Left lung (tissue), 10 donors: Measurements from ENCODE around the gene DLST. TPM values are rescaled to one million over a fixed set of nuclear protein-coding genes. Genes with fewer than 3 reads are reported as not detected.
"Not testable (repeated sequence)": the region's sequence is repeated elsewhere in the genome, so short reads cannot be mapped to it uniquely, and the experiment has no call there.

Source experiments
- ATAC-seq: fragments of 200-7000 bp; cut with Tn5 transposase; one replicate; pipeline ENCODE4 v1.9.1; 2020; ENCODE audit warnings: moderate library complexity
- DNase-seq, 4 donors: peaks; one replicate each; pipeline ENCODE4 v3.0.0-alpha.2; 2013 to 2020
- H3K27ac ChIP-seq, 2 donors: fragments of 200-600 bp; sonication (generic) in 1 of 2; one replicate each; pipeline versions ENCODE4 v1.5.0 to v1.8.0; 2020 to 2021
- H3K27me3 ChIP-seq, 2 donors: fragments of 200-600 bp; sonication (generic) in 1 of 2; one replicate each; pipeline versions ENCODE4 v1.5.0 to v1.8.0; 2020 to 2021
- H3K36me3 ChIP-seq, 2 donors: fragments of 200-600 bp; sonication (generic) in 1 of 2; one replicate each; pipeline versions ENCODE4 v1.5.0 to v1.8.0; 2020 to 2021
- H3K4me1 ChIP-seq, 2 donors: fragments of 200-600 bp; one replicate each; pipeline ENCODE4 v1.8.0; 2021
- H3K4me3 ChIP-seq, 2 donors: fragments of 200-600 bp; sonication (generic) in 1 of 2; one replicate each; pipeline versions ENCODE4 v1.5.0 to v1.8.0; 2020 to 2021; ENCODE audit warnings: mild to moderate bottlenecking in 1 of 2
- H3K9me3 ChIP-seq, 2 donors: fragments of 200-600 bp; sonication (generic) in 1 of 2; one replicate each; pipeline versions ENCODE4 v1.5.0 to v1.8.0; 2020 to 2021
- intact Hi-C, 2 donors: fragments of 100-400 bp; cut with DNase I; formaldehyde crosslinking; loops; one replicate each; pipeline versions ENCODE4 v1.11.2 to v1.14.2; 2022
- polyA plus RNA-seq, 6 donors: library from polyadenylated mRNA; unstranded; fragments of 120-200 nt; gene quantifications; one replicate each; pipeline ENCODE4 v1.2.1, GENCODE V29; 2013; ENCODE audit not compliant: insufficient read length in 6 of 6
- total RNA-seq, 2 donors: library from RNA; stranded (reverse); fragmentation: NEBNext Ultra II Directional; extraction: Animal tissue kit (Norgen Biotek cat#: 25700); gene quantifications; one replicate each; pipeline ENCODE4 v1.2.1, GENCODE V29; 2021
- TF ChIP-seq, protein P1 (sequence below), 2 donors: fragments of 200-600 bp; sonication (generic) in 1 of 2; IDR thresholded peaks; one replicate each; pipeline versions ENCODE4 v1.5.0 to v1.8.0; 2021; ENCODE audit warnings: antibody characterized with exemption in 2 of 2
- donor health status: DM: no; HTN: yes; CAD: no.
- donor health status: DM: no; HTN: no; CAD: no.

The DLST gene
- total and polyA plus RNA-seq, 8 donors = 88.3 to 104 (median 96.3) TPM

- H3K36me3 ChIP-seq = no peaks in the 10 kb centered on the region
- H3K27me3 ChIP-seq = no peaks in the 10 kb centered on the region
- no peak overlapping the region for H3K27ac ChIP-seq
- no peak overlapping the region for H3K4me3 ChIP-seq
- ATAC-seq (no peak), DNase-seq (no peak)
- TF ChIP-seq, protein P1, sequence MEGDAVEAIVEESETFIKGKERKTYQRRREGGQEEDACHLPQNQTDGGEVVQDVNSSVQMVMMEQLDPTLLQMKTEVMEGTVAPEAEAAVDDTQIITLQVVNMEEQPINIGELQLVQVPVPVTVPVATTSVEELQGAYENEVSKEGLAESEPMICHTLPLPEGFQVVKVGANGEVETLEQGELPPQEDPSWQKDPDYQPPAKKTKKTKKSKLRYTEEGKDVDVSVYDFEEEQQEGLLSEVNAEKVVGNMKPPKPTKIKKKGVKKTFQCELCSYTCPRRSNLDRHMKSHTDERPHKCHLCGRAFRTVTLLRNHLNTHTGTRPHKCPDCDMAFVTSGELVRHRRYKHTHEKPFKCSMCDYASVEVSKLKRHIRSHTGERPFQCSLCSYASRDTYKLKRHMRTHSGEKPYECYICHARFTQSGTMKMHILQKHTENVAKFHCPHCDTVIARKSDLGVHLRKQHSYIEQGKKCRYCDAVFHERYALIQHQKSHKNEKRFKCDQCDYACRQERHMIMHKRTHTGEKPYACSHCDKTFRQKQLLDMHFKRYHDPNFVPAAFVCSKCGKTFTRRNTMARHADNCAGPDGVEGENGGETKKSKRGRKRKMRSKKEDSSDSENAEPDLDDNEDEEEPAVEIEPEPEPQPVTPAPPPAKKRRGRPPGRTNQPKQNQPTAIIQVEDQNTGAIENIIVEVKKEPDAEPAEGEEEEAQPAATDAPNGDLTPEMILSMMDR (IDR thresholded peaks at IDR 0.05) = no peak
- intact Hi-C loops = no loop called here
- H3K9me3 ChIP-seq = no peaks in the 10 kb centered on the region
- H3K4me1 ChIP-seq = peaks cover 0 to 19% of the 10 kb centered on the region in 2 donors
Measured at GRCh38 chr14:74929242-74929641, 47.5 kb downstream of the DLST start.

GRCh38 chr14:74931744-74932143 is 50.0 kb downstream of the DLST start:
- H3K36me3 ChIP-seq, intact Hi-C loops, H3K27me3 ChIP-seq, ATAC-seq, H3K27ac ChIP-seq, H3K9me3 ChIP-seq, H3K4me3 ChIP-seq: not testable (repeated sequence)
- H3K4me1 ChIP-seq = peaks cover 5 to 28% of the 10 kb centered on the region in 2 donors
- DNase-seq = peak in 1 of 4 donors; percentile 13

GRCh38 chr14:74932401-74932901 is 50.7 kb downstream of the DLST start:
- intact Hi-C loops = no loop called here
- ATAC-seq = peak; percentile 25
- Histone ChIP-seq H3K36me3 (no peaks in the 10 kb centered on the region), H3K27ac (peak overlapping the region in 1 of 2 donors; percentile 9), H3K27me3 (no peaks in the 10 kb centered on the region), H3K9me3 (no peaks in the 10 kb centered on the region), H3K4me1 (peaks cover 5 to 28% of the 10 kb centered on the region in 2 donors), H3K4me3 (no peak overlapping the region)
- DNase-seq = no peak
- TF ChIP-seq, protein P1 (IDR thresholded peaks at IDR 0.05) = no peak

- H3K36me3 ChIP-seq, H3K4me3 ChIP-seq, ATAC-seq, intact Hi-C loops, H3K27me3 ChIP-seq, H3K9me3 ChIP-seq, DNase-seq: not testable (repeated sequence)
- peak overlapping the region in 1 of 2 donors; percentile 9 for H3K27ac ChIP-seq
- peaks cover 5 to 28% of the 10 kb centered on the region in 2 donors for H3K4me1 ChIP-seq
Measured at GRCh38 chr14:74932936-74933335, 51.2 kb downstream of the DLST start.

GRCh38 chr14:74934041-74934440 is 52.3 kb downstream of the DLST start:
- no peaks in the 10 kb centered on the region for H3K9me3 ChIP-seq
- intact Hi-C loops = no loop called here
- H3K27ac ChIP-seq = no peak overlapping the region
- H3K4me1 ChIP-seq = peaks cover 5 to 36% of the 10 kb centered on the region in 2 donors
- no peak overlapping the region for H3K4me3 ChIP-seq
- DNase-seq (no peak), ATAC-seq (peak; percentile 25)
- H3K36me3 ChIP-seq = no peaks in the 10 kb centered on the region
- TF ChIP-seq, protein P1 (IDR thresholded peaks at IDR 0.05) = no peak
- no peaks in the 10 kb centered on the region for H3K27me3 ChIP-seq

GRCh38 chr14:74934476-74935359 is 53.0 kb downstream of the DLST start:
- H3K27me3 ChIP-seq = no peaks in the 10 kb centered on the region
- no peak overlapping the region for H3K4me3 ChIP-seq
- ATAC-seq = peak; percentile 65
- H3K9me3 ChIP-seq = no peaks in the 10 kb centered on the region
- no peaks in the 10 kb centered on the region for H3K36me3 ChIP-seq
- no peak overlapping the region for H3K27ac ChIP-seq
- peak in 3 of 4 donors; percentile 79 to 93 (median 88) for DNase-seq
- TF ChIP-seq, protein P1 (IDR thresholded peaks at IDR 0.05) = no peak
- intact Hi-C loops = no loop called here
- peaks cover 9 to 43% of the 10 kb centered on the region in 2 donors for H3K4me1 ChIP-seq
